ENCODE data around the gene ARFGAP1.
"Not testable (repeated sequence)": the region's sequence is repeated elsewhere in the genome, so short reads cannot be mapped to it uniquely, and the experiment has no call there.

ARFGAP1 gene

DNA sequence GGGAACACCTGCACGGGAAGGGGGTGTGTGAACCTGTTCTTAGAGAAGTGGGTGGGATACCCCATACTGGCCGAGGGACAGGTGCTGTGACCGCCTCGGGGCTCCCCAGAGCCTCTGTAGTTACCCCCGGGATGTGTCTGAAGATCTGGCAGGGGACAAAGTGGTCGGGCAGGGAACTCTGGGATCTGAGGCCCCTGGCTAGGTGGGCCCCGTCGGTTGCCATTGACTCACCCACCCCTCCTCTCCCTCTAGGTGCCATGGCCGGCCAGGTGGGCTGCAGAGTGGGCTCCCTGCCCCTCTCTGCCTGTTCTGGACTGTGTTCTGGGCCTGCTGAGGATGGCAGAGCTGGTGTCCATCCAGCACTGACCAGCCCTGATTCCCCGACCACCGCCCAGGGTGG, 32.6 kb upstream of the ARFGAP1 start:
- Histone ChIP-seq H3K4me3 (ENCODE audit: low read depth in 1 of 2, low read length in 2 of 2) (no peak overlapping the region), H3K9me3 (ENCODE audit: control insufficient read depth in 1 of 2, low read length in 2 of 2) (no peaks in the 10 kb centered on the region), H3K27me3 (ENCODE audit: control insufficient read depth in 1 of 2, insufficient read depth in 2 of 2, low read length in 2 of 2) (no peaks in the 10 kb centered on the region), H3K9ac (ENCODE audit: low read depth in 1 of 2, low read length in 2 of 2) (no peak overlapping the region), H3K36me3 (ENCODE audit: control insufficient read depth in 1 of 2, insufficient read depth in 2 of 2, low read length in 2 of 2) (no peaks in the 10 kb centered on the region), H3K27ac (ENCODE audit: low read depth, low read length) (no peak overlapping the region), H3K4me1 (ENCODE audit: control insufficient read depth in 1 of 2, insufficient read depth in 2 of 2, low read length in 2 of 2) (no peaks in the 10 kb centered on the region)

GRCh38 chr20:63241272-63241671, 31.3 kb upstream of the ARFGAP1 start:
- Histone ChIP-seq H3K36me3 (ENCODE audit: control insufficient read depth in 1 of 2, insufficient read depth in 2 of 2, low read length in 2 of 2) (no peaks in the 10 kb centered on the region), H3K4me3 (ENCODE audit: low read depth in 1 of 2, low read length in 2 of 2) (no peak overlapping the region), H3K9me3 (ENCODE audit: control insufficient read depth in 1 of 2, low read length in 2 of 2) (no peaks in the 10 kb centered on the region), H3K27me3 (ENCODE audit: control insufficient read depth in 1 of 2, insufficient read depth in 2 of 2, low read length in 2 of 2) (no peaks in the 10 kb centered on the region), H3K4me1 (ENCODE audit: control insufficient read depth in 1 of 2, insufficient read depth in 2 of 2, low read length in 2 of 2) (no peaks in the 10 kb centered on the region), H3K9ac (ENCODE audit: low read depth in 1 of 2, low read length in 2 of 2) (no peak overlapping the region), H3K27ac (ENCODE audit: low read depth, low read length) (no peak overlapping the region)

- no peaks in the 10 kb centered on the region for H3K4me1 ChIP-seq (ENCODE audit: control insufficient read depth in 1 of 2, insufficient read depth in 2 of 2, low read length in 2 of 2)
- H3K9ac ChIP-seq (ENCODE audit: low read depth in 1 of 2, low read length in 2 of 2), result no peak overlapping the region
- no peak overlapping the region for H3K4me3 ChIP-seq (ENCODE audit: low read depth in 1 of 2, low read length in 2 of 2)
- H3K9me3 ChIP-seq (ENCODE audit: control insufficient read depth in 1 of 2, low read length in 2 of 2), result no peaks in the 10 kb centered on the region
- peaks cover 7 to 12% of the 10 kb centered on the region in 2 donors for H3K27me3 ChIP-seq (ENCODE audit: control insufficient read depth in 1 of 2, insufficient read depth in 2 of 2, low read length in 2 of 2)
- no peak overlapping the region for H3K27ac ChIP-seq (ENCODE audit: low read depth, low read length)
- no peaks in the 10 kb centered on the region for H3K36me3 ChIP-seq (ENCODE audit: control insufficient read depth in 1 of 2, insufficient read depth in 2 of 2, low read length in 2 of 2)
Measured at GRCh38 chr20:63242736-63243135, 29.9 kb upstream of the ARFGAP1 start.

DNA sequence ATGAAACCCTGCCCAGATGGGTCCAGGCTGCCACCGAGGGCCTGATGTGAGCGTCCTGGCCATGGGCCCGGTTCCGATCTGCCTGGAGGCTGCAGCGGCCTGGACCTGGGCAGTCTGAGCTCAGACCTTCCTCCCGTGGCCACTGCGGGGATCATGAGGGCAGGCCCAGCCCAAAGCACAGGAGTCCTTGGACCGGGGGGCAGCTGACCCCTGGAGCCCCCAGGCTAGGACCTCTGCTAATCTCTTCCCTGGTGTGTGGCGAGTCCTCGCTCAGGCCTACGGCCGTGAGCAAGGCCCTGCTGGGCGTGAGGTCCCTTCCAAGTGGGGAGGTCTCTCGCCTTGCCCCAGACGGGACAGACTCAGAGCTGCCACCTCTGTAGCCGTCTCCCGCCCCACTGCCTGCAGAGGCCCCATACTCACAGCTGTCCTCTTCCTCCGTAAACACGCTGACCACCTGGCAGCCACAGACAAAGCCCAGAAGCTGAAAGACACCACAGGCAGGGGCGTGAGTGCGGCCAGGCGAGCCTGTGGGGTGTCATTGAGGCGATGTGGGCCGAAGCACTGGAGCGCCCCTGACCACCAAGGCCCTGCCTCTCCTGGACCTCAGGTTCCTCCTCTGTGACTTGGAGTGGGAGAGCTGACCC, 28.9 kb upstream of the ARFGAP1 start:
- Histone ChIP-seq H3K36me3 (ENCODE audit: control insufficient read depth in 1 of 2, insufficient read depth in 2 of 2, low read length in 2 of 2) (no peaks in the 10 kb centered on the region), H3K9ac (ENCODE audit: low read depth in 1 of 2, low read length in 2 of 2) (no peak overlapping the region), H3K9me3 (ENCODE audit: control insufficient read depth in 1 of 2, low read length in 2 of 2) (no peaks in the 10 kb centered on the region), H3K4me3 (ENCODE audit: low read depth in 1 of 2, low read length in 2 of 2) (no peak overlapping the region), H3K27ac (ENCODE audit: low read depth, low read length) (no peak overlapping the region), H3K27me3 (ENCODE audit: control insufficient read depth in 1 of 2, insufficient read depth in 2 of 2, low read length in 2 of 2) (peaks cover 13 to 16% of the 10 kb centered on the region in 2 donors), H3K4me1 (ENCODE audit: control insufficient read depth in 1 of 2, insufficient read depth in 2 of 2, low read length in 2 of 2) (no peaks in the 10 kb centered on the region)

GRCh38 chr20:63244468-63244867, 28.1 kb upstream of the ARFGAP1 start:
- Histone ChIP-seq H3K36me3 (ENCODE audit: control insufficient read depth in 1 of 2, insufficient read depth in 2 of 2, low read length in 2 of 2) (no peaks in the 10 kb centered on the region), H3K4me3 (ENCODE audit: low read depth in 1 of 2, low read length in 2 of 2) (no peak overlapping the region), H3K27ac (ENCODE audit: low read depth, low read length) (no peak overlapping the region), H3K9ac (ENCODE audit: low read depth in 1 of 2, low read length in 2 of 2) (no peak overlapping the region), H3K9me3 (ENCODE audit: control insufficient read depth in 1 of 2, low read length in 2 of 2) (no peaks in the 10 kb centered on the region), H3K27me3 (ENCODE audit: control insufficient read depth in 1 of 2, insufficient read depth in 2 of 2, low read length in 2 of 2) (peaks cover 13 to 16% of the 10 kb centered on the region in 2 donors), H3K4me1 (ENCODE audit: control insufficient read depth in 1 of 2, insufficient read depth in 2 of 2, low read length in 2 of 2) (no peaks in the 10 kb centered on the region)

DNA sequence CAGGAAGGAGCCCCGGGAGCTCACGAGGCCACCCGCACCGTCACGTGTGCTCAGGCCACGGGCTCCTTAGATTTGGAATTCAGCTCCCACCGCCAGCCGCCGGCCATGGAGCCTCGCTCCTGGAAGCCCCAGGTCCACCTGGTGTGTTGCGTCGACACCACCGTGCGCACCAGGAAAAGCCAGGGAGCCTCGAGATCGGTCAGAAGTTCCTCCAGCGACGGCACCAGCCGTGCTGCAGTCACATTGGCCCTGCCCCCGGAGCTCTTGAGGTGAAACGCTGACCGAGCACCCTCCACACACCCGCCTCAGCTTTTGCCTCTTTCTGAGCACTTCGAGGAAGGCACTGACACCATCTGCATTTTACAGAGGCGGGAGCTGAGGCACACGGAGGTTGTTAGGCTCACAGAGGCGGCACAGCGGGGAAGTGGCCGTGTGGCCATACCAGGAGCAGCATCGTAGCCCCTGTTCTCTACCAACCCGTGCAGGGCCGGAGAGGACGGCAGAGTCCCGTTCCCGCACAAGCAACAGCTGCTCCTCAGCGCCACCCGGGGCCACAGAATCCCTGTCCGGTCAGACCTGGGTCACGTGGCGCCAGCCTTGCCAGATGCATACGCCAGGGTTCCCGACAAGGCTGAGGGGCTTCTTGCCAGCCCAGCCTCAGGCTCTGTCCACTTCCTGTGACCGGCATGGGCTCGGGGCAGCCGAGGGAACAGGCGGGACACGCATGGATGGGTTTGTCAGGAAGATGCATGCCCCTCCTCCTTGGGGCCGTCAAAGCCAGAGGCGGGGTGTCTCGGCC, 25.9 kb upstream of the ARFGAP1 start:
- Histone ChIP-seq H3K27ac (ENCODE audit: low read depth, low read length) (no peak overlapping the region), H3K9me3 (ENCODE audit: control insufficient read depth in 1 of 2, low read length in 2 of 2) (no peaks in the 10 kb centered on the region), H3K9ac (ENCODE audit: low read depth in 1 of 2, low read length in 2 of 2) (no peak overlapping the region), H3K27me3 (ENCODE audit: control insufficient read depth in 1 of 2, insufficient read depth in 2 of 2, low read length in 2 of 2) (peaks cover 13 to 16% of the 10 kb centered on the region in 2 donors), H3K36me3 (ENCODE audit: control insufficient read depth in 1 of 2, insufficient read depth in 2 of 2, low read length in 2 of 2) (no peaks in the 10 kb centered on the region), H3K4me1 (ENCODE audit: control insufficient read depth in 1 of 2, insufficient read depth in 2 of 2, low read length in 2 of 2) (no peaks in the 10 kb centered on the region), H3K4me3 (ENCODE audit: low read depth in 1 of 2, low read length in 2 of 2) (no peak overlapping the region)

DNA sequence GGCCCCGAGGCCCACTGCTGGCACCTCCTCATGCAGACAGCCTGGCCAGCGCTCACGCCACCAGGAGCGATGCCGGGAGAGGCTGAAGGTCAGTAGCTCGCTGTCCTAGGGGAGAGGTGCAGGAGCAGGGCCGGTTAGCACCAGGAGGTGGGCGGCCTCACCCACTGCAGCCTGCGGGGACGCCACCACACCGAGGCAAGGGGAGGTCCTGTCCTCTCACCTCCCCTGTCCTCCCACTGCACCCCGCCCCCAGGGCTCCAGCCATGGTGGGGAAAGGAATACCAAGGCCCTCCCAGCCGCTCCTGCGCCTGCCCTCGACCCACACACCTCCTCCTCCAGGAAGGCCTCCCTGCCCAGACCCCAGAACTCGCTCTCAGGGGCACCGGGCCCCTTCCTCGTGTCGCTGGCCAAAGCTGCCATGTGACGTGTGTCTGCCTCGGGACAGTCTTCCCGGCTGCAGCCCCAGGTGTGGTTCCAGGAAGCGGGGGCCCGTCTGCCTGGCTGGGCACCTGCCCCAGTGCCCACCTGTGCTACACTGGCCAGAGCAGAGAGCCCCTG, 24.9 kb upstream of the ARFGAP1 start:
- Histone ChIP-seq H3K9me3 (ENCODE audit: control insufficient read depth in 1 of 2, low read length in 2 of 2) (no peaks in the 10 kb centered on the region), H3K27ac (ENCODE audit: low read depth, low read length) (no peak overlapping the region), H3K36me3 (ENCODE audit: control insufficient read depth in 1 of 2, insufficient read depth in 2 of 2, low read length in 2 of 2) (no peaks in the 10 kb centered on the region), H3K27me3 (ENCODE audit: control insufficient read depth in 1 of 2, insufficient read depth in 2 of 2, low read length in 2 of 2) (peaks cover 18 to 23% of the 10 kb centered on the region in 2 donors), H3K9ac (ENCODE audit: low read depth in 1 of 2, low read length in 2 of 2) (no peak overlapping the region), H3K4me3 (ENCODE audit: low read depth in 1 of 2, low read length in 2 of 2) (no peak overlapping the region), H3K4me1 (ENCODE audit: control insufficient read depth in 1 of 2, insufficient read depth in 2 of 2, low read length in 2 of 2) (no peaks in the 10 kb centered on the region)

GRCh38 chr20:63248835-63249591, 23.6 kb upstream of the ARFGAP1 start:
- Histone ChIP-seq H3K27ac (ENCODE audit: low read depth, low read length) (no peak overlapping the region), H3K9ac (ENCODE audit: low read depth in 1 of 2, low read length in 2 of 2) (no peak overlapping the region), H3K36me3 (ENCODE audit: control insufficient read depth in 1 of 2, insufficient read depth in 2 of 2, low read length in 2 of 2) (no peaks in the 10 kb centered on the region), H3K9me3 (ENCODE audit: control insufficient read depth in 1 of 2, low read length in 2 of 2) (no peaks in the 10 kb centered on the region), H3K4me3 (ENCODE audit: low read depth in 1 of 2, low read length in 2 of 2) (no peak overlapping the region), H3K27me3 (ENCODE audit: control insufficient read depth in 1 of 2, insufficient read depth in 2 of 2, low read length in 2 of 2) (peaks cover 24 to 30% of the 10 kb centered on the region in 2 donors), H3K4me1 (ENCODE audit: control insufficient read depth in 1 of 2, insufficient read depth in 2 of 2, low read length in 2 of 2) (no peaks in the 10 kb centered on the region)

DNA sequence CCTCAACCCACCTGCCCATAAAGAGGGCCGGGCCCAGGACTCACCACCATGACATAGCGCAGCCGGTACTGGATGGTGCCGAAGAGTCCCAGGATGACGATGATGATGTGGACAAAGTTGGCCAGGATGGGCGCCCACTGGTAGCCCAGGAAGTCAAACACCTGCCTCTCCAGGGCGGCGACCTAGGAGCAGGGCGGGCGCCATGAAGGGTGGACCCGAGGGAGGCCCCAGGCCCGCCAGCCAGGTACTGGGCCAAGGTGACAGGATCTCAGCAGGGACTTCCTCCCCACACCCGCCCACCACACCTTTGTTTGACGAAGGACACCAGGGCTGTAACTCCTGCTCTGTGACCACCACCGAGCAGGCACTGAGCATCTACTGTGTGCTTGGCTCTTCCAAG, 22.7 kb upstream of the ARFGAP1 start:
- Histone ChIP-seq H3K4me1 (ENCODE audit: control insufficient read depth in 1 of 2, insufficient read depth in 2 of 2, low read length in 2 of 2) (no peaks in the 10 kb centered on the region), H3K9me3 (ENCODE audit: control insufficient read depth in 1 of 2, low read length in 2 of 2) (no peaks in the 10 kb centered on the region), H3K4me3 (ENCODE audit: low read depth in 1 of 2, low read length in 2 of 2) (no peak overlapping the region), H3K36me3 (ENCODE audit: control insufficient read depth in 1 of 2, insufficient read depth in 2 of 2, low read length in 2 of 2) (no peaks in the 10 kb centered on the region), H3K27ac (ENCODE audit: low read depth, low read length) (no peak overlapping the region), H3K27me3 (ENCODE audit: control insufficient read depth in 1 of 2, insufficient read depth in 2 of 2, low read length in 2 of 2) (peaks cover 27 to 34% of the 10 kb centered on the region in 2 donors), H3K9ac (ENCODE audit: low read depth in 1 of 2, low read length in 2 of 2) (no peak overlapping the region)

GRCh38 chr20:63251350-63251749, 21.3 kb upstream of the ARFGAP1 start:
- not testable (repeated sequence) for H3K27ac ChIP-seq (ENCODE audit: low read depth, low read length); H3K4me1 ChIP-seq (ENCODE audit: control insufficient read depth in 1 of 2, insufficient read depth in 2 of 2, low read length in 2 of 2); H3K9ac ChIP-seq (ENCODE audit: low read depth in 1 of 2, low read length in 2 of 2); H3K36me3 ChIP-seq (ENCODE audit: control insufficient read depth in 1 of 2, insufficient read depth in 2 of 2, low read length in 2 of 2); H3K4me3 ChIP-seq (ENCODE audit: low read depth in 1 of 2, low read length in 2 of 2); H3K9me3 ChIP-seq (ENCODE audit: control insufficient read depth in 1 of 2, low read length in 2 of 2)
- H3K27me3 ChIP-seq (ENCODE audit: control insufficient read depth in 1 of 2, insufficient read depth in 2 of 2, low read length in 2 of 2), result peaks cover 41 to 42% of the 10 kb centered on the region in 2 donors

Data from duodenal mucosa (tissue), 2 donors.